ENCODE results near the gene KCNQ1. TPM values are rescaled to one million over a fixed set of nuclear protein-coding genes. Genes with fewer than 3 reads are reported as not detected.

KCNQ1 gene
- total and polyA plus RNA-seq, 8 donors: 7.1 to 37.7 (median 9.9) TPM

GRCh38 chr11:2581151-2581930, 136.5 kb downstream of the KCNQ1 start:
- H3K27me3 ChIP-seq: no peaks in the 10 kb centered on the region
- H3K4me1 ChIP-seq: no peaks in the 10 kb centered on the region
- TF ChIP-seq CTCF (IDR thresholded peaks at IDR 0.05): no peak
- H3K4me3 ChIP-seq: no peak overlapping the region
- H3K27ac ChIP-seq: no peak overlapping the region
- H3K9me3 ChIP-seq: no peaks in the 10 kb centered on the region
- DNase-seq (peak in 2 of 4 donors; percentile 25 to 71), ATAC-seq (no peak)
- intact Hi-C loops (cut with DNase I): no loop called here
- H3K36me3 ChIP-seq: peaks cover 0 to 6% of the 10 kb centered on the region in 2 donors

GRCh38 chr11:2581931-2582350, 137.1 kb downstream of the KCNQ1 start:
- H3K27me3 ChIP-seq: no peaks in the 10 kb centered on the region
- no peak for TF ChIP-seq CTCF (IDR thresholded peaks at IDR 0.05)
- no peak overlapping the region for H3K27ac ChIP-seq
- H3K36me3 ChIP-seq: peaks cover 0 to 6% of the 10 kb centered on the region in 2 donors
- DNase-seq: peak in 1 of 4 donors; percentile 80
- intact Hi-C loops (cut with DNase I): no loop called here
- ATAC-seq: no peak
- no peaks in the 10 kb centered on the region for H3K9me3 ChIP-seq
- H3K4me1 ChIP-seq: no peaks in the 10 kb centered on the region
- H3K4me3 ChIP-seq: no peak overlapping the region

GRCh38 chr11:2582351-2582945, 137.6 kb downstream of the KCNQ1 start:
- no peak for TF ChIP-seq CTCF (IDR thresholded peaks at IDR 0.05)
- intact Hi-C loops (cut with DNase I): no loop called here
- no peak overlapping the region for H3K27ac ChIP-seq

GRCh38 chr11:2582946-2583604, 138.3 kb downstream of the KCNQ1 start:
- Histone ChIP-seq H3K4me1 (no peaks in the 10 kb centered on the region), H3K36me3 (peaks cover 0 to 9% of the 10 kb centered on the region in 2 donors), H3K4me3 (no peak overlapping the region), H3K27ac (no peak overlapping the region), H3K27me3 (no peaks in the 10 kb centered on the region), H3K9me3 (no peaks in the 10 kb centered on the region)
- ATAC-seq (no peak), DNase-seq (peak in 2 of 4 donors; percentile 26 to 65)
- intact Hi-C loops (cut with DNase I): no loop called here
- TF ChIP-seq CTCF (IDR thresholded peaks at IDR 0.05): no peak

More at GRCh38 chr11:2582351-2582945, 137.6 kb downstream of the KCNQ1 start:
- H3K27me3 ChIP-seq: no peaks in the 10 kb centered on the region
- no peaks in the 10 kb centered on the region for H3K4me1 ChIP-seq
- H3K4me3 ChIP-seq: no peak overlapping the region
- no peaks in the 10 kb centered on the region for H3K9me3 ChIP-seq
- DNase-seq: peak in 3 of 4 donors; percentile 20 to 70 (median 47)
- peaks cover 0 to 7% of the 10 kb centered on the region in 2 donors for H3K36me3 ChIP-seq
- ATAC-seq: no peak

- no peak for TF ChIP-seq CTCF (IDR thresholded peaks at IDR 0.05)
- intact Hi-C loops (cut with DNase I): no loop called here
These were observed 138.8 kb downstream of the KCNQ1 start for GRCh38 chr11:2583605-2583958.

More at GRCh38 chr11:2583605-2583958, 138.8 kb downstream of the KCNQ1 start:
- ATAC-seq (no peak), DNase-seq (peak in 1 of 4 donors; percentile 58)
- Histone ChIP-seq H3K27ac (no peak overlapping the region), H3K4me3 (no peak overlapping the region), H3K27me3 (no peaks in the 10 kb centered on the region), H3K4me1 (no peaks in the 10 kb centered on the region), H3K9me3 (no peaks in the 10 kb centered on the region), H3K36me3 (peaks cover 0 to 12% of the 10 kb centered on the region in 2 donors)
